ENCODE measurements around the gene RPS2. TPM values are rescaled to one million over a fixed set of nuclear protein-coding genes. Genes with fewer than 3 reads are reported as not detected.

Gene RPS2
- total RNA-seq, 1 experiment from 2014 or later, result 2,920 TPM

- no peak for DNase-seq (ENCODE audit: low spot score)
Observed at GRCh38 chr16:1919327-1919998, 45.2 kb downstream of the RPS2 start.

- no peak for DNase-seq (ENCODE audit: low spot score)
Observed at GRCh38 chr16:1918351-1919326, 46.0 kb downstream of the RPS2 start, which contains the start of gene HS3ST6. Gene HS3ST6, minus strand, starts transcription at chr16:1918415. Its CDS starts 92 bp downstream, at chr16:1918323.

GRCh38 chr16:1917665-1918350, 46.8 kb downstream of the RPS2 start:
- DNase-seq (ENCODE audit: low spot score), result no peak

DNA sequence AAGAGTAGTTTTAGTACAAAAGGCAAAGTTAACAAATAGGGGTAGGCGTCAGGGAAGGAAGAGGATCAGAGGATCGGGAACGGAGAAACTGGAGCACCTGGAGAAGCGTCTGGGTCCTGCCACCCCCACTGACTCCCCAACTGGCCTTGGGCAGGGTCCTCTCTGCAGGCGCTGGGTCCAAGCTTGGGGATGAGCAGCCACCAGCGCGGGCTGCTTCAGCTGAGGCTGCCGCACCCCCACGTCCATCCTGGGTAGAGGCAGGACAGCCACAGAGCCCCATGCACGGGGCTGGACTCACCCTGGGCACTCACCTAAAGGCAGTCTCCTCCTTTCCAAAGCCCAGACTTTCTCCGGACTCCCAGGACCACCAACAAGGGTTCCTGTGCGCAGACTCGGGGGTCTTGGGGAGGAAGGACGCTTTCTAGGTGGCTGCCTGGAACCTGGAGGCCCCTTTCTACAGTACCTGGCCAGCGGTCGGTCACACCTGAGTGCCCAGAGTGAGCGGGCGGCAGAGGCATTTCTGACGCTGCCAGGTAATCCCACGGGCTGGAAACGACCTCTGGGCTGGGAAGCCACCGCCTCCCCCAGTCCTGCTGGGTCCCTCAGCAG, 47.5 kb downstream of the RPS2 start:
- DNase-seq (ENCODE audit: low spot score), result no peak

DNA sequence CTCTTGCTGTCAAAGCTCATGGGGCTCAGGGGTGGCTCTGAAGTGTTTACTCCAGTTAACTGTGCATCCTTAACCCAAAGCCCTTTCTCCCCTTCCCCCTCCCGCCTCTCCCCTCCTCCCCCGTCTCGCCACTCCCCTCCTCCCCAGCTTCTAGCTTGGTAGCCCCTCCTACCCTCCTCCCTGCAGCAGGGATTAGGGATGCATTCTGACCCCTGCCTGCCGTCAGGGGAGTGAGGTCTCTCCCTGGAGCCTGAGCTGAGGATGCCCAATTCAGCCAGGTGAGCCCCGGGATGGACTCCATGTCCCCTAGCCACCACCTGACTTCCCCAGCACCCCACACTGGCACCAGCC, 48.0 kb downstream of the RPS2 start:
- no peak for DNase-seq (ENCODE audit: low spot score)

- no peak for DNase-seq (ENCODE audit: low spot score)
Observed at GRCh38 chr16:1915732-1916639, 48.6 kb downstream of the RPS2 start.

DNA sequence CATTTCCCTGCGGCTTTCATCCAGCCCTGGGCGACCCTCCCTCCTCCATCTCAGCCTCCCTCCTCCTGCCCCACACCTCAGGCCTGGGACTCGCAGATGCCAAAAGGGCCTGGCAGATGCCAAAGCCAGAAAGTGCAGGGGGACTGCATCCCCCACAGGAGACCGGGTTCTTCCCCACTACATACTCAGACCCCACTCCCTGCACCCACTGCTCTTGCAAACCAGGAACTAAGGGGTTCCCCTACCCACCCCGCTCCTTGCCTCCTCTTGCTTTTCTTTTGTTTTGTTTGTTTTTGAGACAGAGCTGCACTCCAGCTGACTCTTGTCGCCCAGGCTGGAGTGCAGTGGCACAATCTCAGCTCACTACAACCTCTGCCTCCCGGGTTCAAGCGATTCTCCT, 49.6 kb downstream of the RPS2 start:
- DNase-seq (ENCODE audit: low spot score), result no peak

GRCh38 chr16:1914084-1914608, 50.5 kb downstream of the RPS2 start:
- DNase-seq (ENCODE audit: low spot score), result no peak

- DNase-seq (ENCODE audit: low spot score), result no peak
Observed at GRCh38 chr16:1913327-1914083, 51.1 kb downstream of the RPS2 start.

DNA sequence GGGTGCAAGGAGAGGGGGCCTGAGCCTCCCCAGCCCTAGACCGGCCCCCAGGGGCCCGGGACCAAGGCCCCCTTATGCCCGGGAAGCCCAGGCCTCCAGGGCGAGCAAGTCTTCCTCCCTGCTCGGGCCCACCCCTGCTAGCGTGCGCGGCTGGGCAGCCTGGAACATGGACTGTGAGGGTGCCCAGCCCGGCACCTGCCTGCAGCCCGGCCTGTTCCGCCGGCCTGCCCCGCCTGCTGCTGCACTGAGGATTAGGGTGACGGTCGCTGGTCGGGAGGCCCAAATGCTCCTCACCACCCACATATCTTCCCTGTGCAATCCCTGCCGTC, 52.4 kb downstream of the RPS2 start:
- DNase-seq (ENCODE audit: low spot score), result no peak

Other genes starting within 250 kb of the RPS2 start
- gene NME3, start 193.3 kb downstream of the RPS2 start, total RNA-seq (2014; rRNA removed; shearing (Covaris generic)), result 0.50 TPM in 1 of 2 replicates, not detected in the other
- gene EME2, start 192.0 kb downstream of the RPS2 start, total RNA-seq (2014; rRNA removed; shearing (Covaris generic)), result 0.90 and 1.2 TPM in 2 replicates
- gene MRPS34, start 191.7 kb downstream of the RPS2 start, total RNA-seq (2014; rRNA removed; shearing (Covaris generic)), result 114 and 125 TPM in 2 replicates
- 20.1 and 23.9 TPM in 2 replicates for gene SPSB3, start 182.3 kb downstream of the RPS2 start, total RNA-seq (2014; rRNA removed; shearing (Covaris generic))
- 38.9 and 112 TPM in 2 replicates for gene NUBP2, start 181.9 kb downstream of the RPS2 start, total RNA-seq (2014; rRNA removed; shearing (Covaris generic))
- not detected in 2 replicates for gene IGFALS, start 171.1 kb downstream of the RPS2 start, total RNA-seq (2014; rRNA removed; shearing (Covaris generic))
- 18.4 and 31.3 TPM in 2 replicates for gene HAGH, start 138.0 kb downstream of the RPS2 start, total RNA-seq (2014; rRNA removed; shearing (Covaris generic))
- gene FAHD1, start 137.6 kb downstream of the RPS2 start, total RNA-seq (2014; rRNA removed; shearing (Covaris generic)), result 23.8 and 27.6 TPM in 2 replicates
- gene MEIOB, start 92.7 kb downstream of the RPS2 start, total RNA-seq (2014; rRNA removed; shearing (Covaris generic)), result 2.8 and 9.0 TPM in 2 replicates
- gene HS3ST6, start 46.4 kb downstream of the RPS2 start, total RNA-seq (2014; rRNA removed; shearing (Covaris generic)), result not detected in 2 replicates
- 25.3 and 32.7 TPM in 2 replicates for gene MSRB1, start 21.6 kb downstream of the RPS2 start, total RNA-seq (2014; rRNA removed; shearing (Covaris generic))
- gene RPL3L, start 10.1 kb downstream of the RPS2 start, total RNA-seq (2014; rRNA removed; shearing (Covaris generic)), result not detected in 2 replicates
- 360 and 447 TPM in 2 replicates for gene NDUFB10, start 5.3 kb downstream of the RPS2 start, total RNA-seq (2014; rRNA removed; shearing (Covaris generic))
- gene RNF151, start 2.0 kb upstream of the RPS2 start, total RNA-seq (2014; rRNA removed; shearing (Covaris generic)), result not detected in 2 replicates
- 50.8 and 55.9 TPM in 2 replicates for gene TBL3, start 7.2 kb upstream of the RPS2 start, total RNA-seq (2014; rRNA removed; shearing (Covaris generic))
- not detected in 2 replicates for gene NOXO1, start 16.6 kb upstream of the RPS2 start, total RNA-seq (2014; rRNA removed; shearing (Covaris generic))
- gene GFER, start 19.4 kb upstream of the RPS2 start, total RNA-seq (2014; rRNA removed; shearing (Covaris generic)), result 13.4 and 15.1 TPM in 2 replicates
- 3.4 and 7.7 TPM in 2 replicates for gene SYNGR3, start 25.1 kb upstream of the RPS2 start, total RNA-seq (2014; rRNA removed; shearing (Covaris generic))
- gene ZNF598, start 45.0 kb upstream of the RPS2 start, total RNA-seq (2014; rRNA removed; shearing (Covaris generic)), result 5.5 and 10.4 TPM in 2 replicates
- gene NPW, start 55.0 kb upstream of the RPS2 start, total RNA-seq (2014; rRNA removed; shearing (Covaris generic)), result 2.7 TPM in 1 of 2 replicates, not detected in the other
- gene NHERF2, start 62.1 kb upstream of the RPS2 start, total RNA-seq (2014; rRNA removed; shearing (Covaris generic)), result 33.1 and 33.7 TPM in 2 replicates
- 28.2 and 42.3 TPM in 2 replicates for gene NTHL1, start 83.0 kb upstream of the RPS2 start, total RNA-seq (2014; rRNA removed; shearing (Covaris generic))
- gene TSC2, start 83.2 kb upstream of the RPS2 start, total RNA-seq (2014; rRNA removed; shearing (Covaris generic)), result 11.0 and 15.6 TPM in 2 replicates
- 10.9 and 14.1 TPM in 2 replicates for gene PKD1, start 171.1 kb upstream of the RPS2 start, total RNA-seq (2014; rRNA removed; shearing (Covaris generic))
- gene RAB26, start 183.8 kb upstream of the RPS2 start, total RNA-seq (2014; rRNA removed; shearing (Covaris generic)), result 1.9 and 3.2 TPM in 2 replicates
- 58.2 and 71.0 TPM in 2 replicates for gene TRAF7, start 191.0 kb upstream of the RPS2 start, total RNA-seq (2014; rRNA removed; shearing (Covaris generic))
- 0.02 TPM in 2 replicates for gene CASKIN1, start 231.8 kb upstream of the RPS2 start, total RNA-seq (2014; rRNA removed; shearing (Covaris generic))
- 22.1 and 28.4 TPM in 2 replicates for gene MLST8, start 240.6 kb upstream of the RPS2 start, total RNA-seq (2014; rRNA removed; shearing (Covaris generic))
- 0.06 and 1.0 TPM in 2 replicates for gene BRICD5, start 246.0 kb upstream of the RPS2 start, total RNA-seq (2014; rRNA removed; shearing (Covaris generic))

Data from H4 (cell line).